ENCODE data around the gene BPIFB1. TPM values are rescaled to one million over a fixed set of nuclear protein-coding genes. Genes with fewer than 3 reads are reported as not detected.

The BPIFB1 gene
- polyA plus RNA-seq, 5 donors, result 0.07 to 0.09 (median 0.08) TPM; not detected in 2

- DNase-seq, result no peak
Observed at GRCh38 chr20:33272155-33272873, 10.7 kb upstream of the BPIFB1 start.

DNA sequence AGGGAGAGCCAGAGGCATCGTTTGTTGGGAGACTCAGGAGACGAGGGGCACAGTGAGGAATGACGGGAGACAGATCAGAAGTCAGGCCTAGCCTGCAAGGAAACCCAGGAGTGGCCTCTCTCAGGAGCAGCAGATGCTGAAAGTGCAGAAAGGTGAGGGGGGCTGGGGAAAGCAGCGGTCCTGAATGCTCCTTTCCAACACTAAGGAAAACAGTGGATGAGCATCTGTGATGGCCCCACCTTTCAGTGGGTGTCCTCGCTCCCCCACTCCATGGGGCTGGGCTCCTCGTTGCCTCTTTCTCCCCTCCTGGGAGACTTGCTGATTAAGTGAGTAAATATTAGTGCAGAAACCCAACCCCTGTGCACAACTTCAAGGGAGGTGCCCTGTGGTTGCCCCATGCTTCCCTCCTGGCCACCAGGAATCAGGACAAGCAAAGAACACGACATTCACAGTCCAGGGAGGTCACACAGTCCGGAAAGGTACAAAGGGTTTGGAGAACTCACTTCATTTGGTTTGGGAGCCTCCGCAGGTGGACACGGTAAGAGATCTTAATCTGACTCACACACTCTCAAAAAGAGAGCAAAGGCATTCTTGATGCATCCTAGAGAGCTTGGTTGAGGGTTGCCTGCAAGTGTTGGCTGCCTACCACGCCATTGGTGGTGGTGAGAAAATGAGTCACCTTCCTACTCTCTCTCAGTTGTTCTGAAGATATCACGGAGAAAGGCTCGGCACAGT is 9.7 kb upstream of the BPIFB1 start:
- no peak for DNase-seq

DNA sequence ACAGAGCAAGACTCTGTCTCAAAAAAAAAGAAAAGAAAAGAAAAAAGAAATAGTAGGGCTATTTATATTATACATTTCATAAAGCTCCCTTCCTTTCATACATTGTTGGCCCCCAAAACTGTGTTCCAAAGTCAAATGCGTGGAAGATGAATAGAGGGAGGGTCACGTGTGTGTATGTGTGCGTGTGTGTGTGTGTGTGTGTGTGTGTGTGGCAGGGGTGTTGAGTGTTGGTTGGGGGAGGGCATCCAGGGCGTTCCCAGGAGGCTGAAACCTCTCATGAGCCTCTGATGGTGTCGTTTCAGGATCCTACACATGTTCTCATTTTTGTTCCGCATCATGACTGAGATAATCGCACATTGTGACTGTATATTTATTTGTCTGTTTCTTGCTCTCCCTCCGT is 7.8 kb upstream of the BPIFB1 start:
- DNase-seq, result no peak

DNA sequence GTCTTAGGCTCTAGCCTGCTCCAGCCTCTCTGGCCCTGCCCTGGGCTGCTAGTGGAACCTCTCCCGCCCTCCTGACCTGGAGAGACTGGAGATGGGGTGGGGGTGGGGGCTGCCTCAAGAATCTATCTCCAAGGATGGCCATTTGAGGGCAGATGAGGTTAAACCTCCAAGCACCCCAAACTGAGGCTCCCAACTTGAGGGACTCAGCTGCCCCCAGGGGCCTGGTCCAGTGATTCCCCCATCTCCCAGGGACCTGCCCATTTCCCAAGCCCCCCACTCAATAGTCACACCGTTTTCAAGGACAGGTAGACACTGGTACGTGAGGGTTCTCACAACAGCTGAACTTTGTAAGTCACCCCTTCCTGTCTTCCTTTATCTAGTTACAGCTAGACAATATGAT is 7.1 kb upstream of the BPIFB1 start:
- no peak for DNase-seq

- DNase-seq, result no peak
Observed at GRCh38 chr20:33276303-33277113, 6.5 kb upstream of the BPIFB1 start.

DNA sequence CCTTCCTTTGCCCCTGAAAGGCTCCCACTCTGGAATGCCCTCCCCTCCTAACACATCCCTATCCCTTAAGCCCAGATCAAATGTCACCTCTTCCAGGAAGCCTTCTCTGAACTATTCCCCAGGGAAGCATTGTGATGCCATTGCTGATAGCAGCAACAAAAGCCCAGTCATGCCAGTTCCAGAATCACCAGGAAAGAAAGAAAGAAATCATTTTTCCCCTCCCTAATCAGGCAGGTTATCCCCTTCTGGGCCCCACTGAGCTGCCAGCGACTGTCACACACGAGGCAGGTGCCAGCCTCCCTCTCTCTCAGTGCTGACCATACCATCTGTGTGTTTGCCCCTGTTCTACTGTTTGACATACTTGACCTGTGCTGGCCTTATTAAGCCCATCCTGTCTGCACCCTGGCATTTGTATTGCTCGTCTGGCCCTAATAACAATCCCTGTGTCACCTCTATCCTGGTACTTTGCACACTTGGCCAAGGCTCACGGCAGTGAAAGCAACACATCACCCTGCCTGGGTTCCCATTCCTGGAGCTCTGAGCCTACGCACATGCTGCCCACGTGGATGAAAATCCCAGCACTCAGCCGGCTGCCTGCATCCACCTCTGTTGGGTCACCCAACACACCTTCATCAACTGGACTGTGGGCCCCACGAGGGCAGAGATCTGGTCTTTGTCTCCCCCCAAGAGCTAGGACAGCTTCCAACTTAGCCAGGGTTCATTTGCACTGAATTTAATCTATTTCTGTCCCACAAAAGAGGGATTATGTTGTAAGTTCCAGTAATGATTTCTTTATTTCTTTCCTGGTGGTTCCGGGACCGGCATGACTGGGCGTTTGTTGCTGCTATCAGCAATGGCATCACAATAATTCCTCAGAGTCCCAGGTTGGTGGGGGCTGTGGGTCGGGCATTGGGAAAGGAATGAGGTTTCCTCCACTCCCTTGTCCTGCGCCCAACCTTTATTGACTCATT is 5.3 kb upstream of the BPIFB1 start:
- no peak for DNase-seq

DNA sequence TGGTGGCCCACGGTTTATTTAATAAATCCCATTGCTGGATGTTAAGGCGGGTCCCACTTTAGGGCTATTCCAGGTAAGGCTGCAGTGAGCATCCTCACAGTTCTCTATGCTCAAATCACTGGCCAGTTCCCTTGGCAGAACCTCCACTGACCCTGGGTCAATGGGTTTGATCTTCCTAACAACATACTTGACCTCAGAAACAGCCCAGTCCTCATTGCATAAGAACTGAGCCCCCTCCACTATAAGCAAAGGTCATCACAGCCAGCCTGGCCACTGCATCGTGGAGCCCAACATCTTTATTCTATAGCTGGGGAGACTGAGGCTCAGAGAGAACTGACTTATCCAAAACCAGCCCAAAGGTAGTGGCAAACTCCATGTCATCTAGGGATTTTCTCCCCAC is 4.3 kb upstream of the BPIFB1 start:
- no peak for DNase-seq

DNA sequence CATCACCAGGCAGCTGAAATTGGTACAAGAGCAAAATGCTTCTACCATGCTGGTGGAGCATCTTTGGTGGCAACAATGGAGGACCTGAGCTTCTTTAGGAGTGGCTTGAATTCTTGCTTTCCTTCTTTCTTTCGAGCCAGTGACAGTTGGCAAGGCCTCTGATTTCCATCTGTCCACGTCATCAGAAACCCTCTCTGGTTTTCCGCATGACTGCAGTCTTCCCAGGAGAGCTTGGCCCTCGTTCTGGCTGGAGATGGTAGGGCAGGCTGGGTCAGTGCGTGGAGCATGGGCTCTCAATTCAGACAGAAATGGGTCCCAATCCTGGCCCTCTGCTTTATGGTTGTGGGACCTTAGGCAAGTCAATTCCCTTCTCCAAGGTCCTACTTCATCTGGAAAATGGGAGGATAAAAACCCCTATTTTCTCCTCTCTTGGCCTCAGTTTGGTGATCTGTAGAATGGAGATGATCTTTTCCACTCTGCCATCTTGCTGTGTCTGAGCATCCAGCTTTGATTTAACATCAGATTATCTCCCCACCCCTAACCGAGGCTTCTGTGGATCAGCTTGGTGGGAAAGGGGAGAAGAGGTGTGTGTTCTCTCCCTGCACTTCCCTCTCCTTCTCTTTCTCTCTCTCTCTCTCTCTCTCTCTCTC is 3.6 kb upstream of the BPIFB1 start:
- no peak for DNase-seq

DNA sequence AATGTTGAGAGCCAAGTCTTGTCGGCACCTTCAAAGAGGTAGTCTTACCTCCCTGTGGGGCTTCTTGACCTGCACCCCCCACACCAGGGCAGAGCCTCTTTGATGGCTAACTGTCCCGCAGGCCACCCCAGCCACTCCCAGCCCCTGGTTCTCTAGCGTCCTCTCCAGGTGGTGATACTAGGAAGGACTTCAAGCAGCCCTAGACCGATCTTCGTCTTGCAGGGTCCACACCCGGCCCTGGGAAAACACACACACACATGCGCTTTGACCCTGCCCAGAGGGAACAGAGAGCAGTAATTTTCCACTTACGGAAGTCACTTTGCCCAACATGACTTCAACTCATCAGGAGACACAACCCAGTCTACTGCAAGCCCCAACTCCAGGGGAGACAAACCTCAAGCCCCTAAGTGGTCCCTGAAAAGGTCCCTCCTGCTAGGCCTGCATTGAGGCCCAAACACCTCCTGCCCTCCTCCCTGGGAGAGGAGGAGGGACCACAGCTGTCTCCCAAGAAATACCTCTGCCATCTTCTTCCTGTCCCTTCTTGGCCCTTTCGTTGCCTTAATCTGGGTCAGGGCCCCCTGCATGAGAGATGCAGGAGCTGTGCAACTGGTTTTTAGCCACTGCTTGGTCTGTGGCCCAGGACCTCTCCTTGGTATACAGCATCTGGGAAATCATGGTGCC is 2.9 kb upstream of the BPIFB1 start:
- DNase-seq, result no peak

DNA sequence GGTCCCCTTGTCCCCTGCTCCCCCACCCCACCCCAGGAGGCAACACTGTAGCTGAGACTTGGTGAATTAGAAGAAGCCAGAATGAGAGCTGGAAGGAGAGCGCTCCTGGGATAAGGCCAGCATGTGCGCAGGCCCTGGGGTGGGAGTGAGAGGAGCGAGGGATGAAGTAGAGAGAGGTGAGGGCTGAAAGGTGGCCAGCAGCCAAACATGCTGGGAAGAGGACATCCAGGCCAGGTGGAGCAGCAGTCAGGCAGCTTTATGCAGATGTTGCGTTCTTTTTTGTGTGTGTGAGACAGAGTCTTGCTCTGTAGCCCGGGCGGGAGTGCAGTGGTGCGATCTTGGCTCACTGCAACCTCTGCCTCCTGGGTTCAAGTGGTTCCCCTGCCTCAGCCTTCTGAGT is 2.2 kb upstream of the BPIFB1 start:
- no peak for DNase-seq

GRCh38 chr20:33281550-33282146 is 1.4 kb upstream of the BPIFB1 start:
- DNase-seq, result no peak

GRCh38 chr20:33282196-33282934 is 649 bp upstream of the BPIFB1 start:
- DNase-seq, result no peak

GRCh38 chr20:33284284-33284683 is 1.3 kb downstream of the BPIFB1 start:
- no peak for DNase-seq

DNA sequence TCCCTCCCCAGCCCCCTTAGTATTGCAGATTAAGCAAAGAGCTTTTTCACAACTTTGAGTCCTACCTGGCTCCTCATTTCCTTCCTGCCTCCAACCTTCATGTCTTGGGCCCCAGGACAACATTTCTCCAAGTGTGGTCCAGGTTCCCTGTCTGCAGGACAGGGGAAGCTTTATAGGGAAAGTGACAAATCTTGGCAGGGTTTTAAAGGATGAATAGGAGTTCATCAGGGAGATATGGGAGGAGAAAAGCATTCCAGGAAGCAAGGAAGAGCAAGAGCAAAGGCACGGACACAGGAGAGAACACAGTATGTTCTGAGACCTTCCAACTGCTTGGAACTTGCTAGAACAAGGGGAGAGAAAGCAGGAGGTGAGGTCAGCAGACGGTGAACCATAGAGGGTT is 1.9 kb downstream of the BPIFB1 start:
- DNase-seq, result no peak

- DNase-seq, result no peak
Observed at GRCh38 chr20:33285861-33286495, 3.0 kb downstream of the BPIFB1 start.

GRCh38 chr20:33287884-33288283 is 4.9 kb downstream of the BPIFB1 start:
- DNase-seq, result no peak

- DNase-seq, result no peak
Observed at GRCh38 chr20:33290852-33291251, 7.8 kb downstream of the BPIFB1 start.

- no peak for DNase-seq
Observed at GRCh38 chr20:33291416-33291815, 8.4 kb downstream of the BPIFB1 start.

Data from right lung (tissue), 5 donors.